ENCODE results near the gene UBE2QL1.

GRCh38 chr5:6465831-6466790, 17.5 kb downstream of the UBE2QL1 start:
- TF ChIP-seq CTCF (IDR thresholded peaks at IDR 0.05) (no peak), POLR2A (IDR thresholded peaks at IDR 0.05; ENCODE audit: low read length) (no peak), PHF8 (IDR thresholded peaks at IDR 0.05; ENCODE audit: borderline replicate concordance, low read depth) (no peak), EP300 (IDR thresholded peaks at IDR 0.05) (no peak), RNF2 (IDR thresholded peaks at IDR 0.05; ENCODE audit: borderline replicate concordance, low read depth) (no peak), RAD21 (conservative IDR thresholded peaks at IDR 0.05 in 1 of 2, IDR thresholded peaks at IDR 0.05 in 1 of 2) (no peak), MAX (IDR thresholded peaks at IDR 0.05) (no peak), SMC3 (IDR thresholded peaks at IDR 0.05) (no peak), CHD2 (IDR thresholded peaks at IDR 0.05; ENCODE audit: low read length, partially characterized antibody) (no peak), REST (IDR thresholded peaks at IDR 0.05) (no peak), RCOR1 (IDR thresholded peaks at IDR 0.05; ENCODE audit: low read depth, low read length) (no peak), BCL3 (IDR thresholded peaks at IDR 0.05) (no peak)
